Left renal cortex interstitium (tissue), 4 donors: ENCODE measurements around the gene LTBP1. TPM values are rescaled to one million over a fixed set of nuclear protein-coding genes. Genes with fewer than 3 reads are reported as not detected.
"Not testable (repeated sequence)": the region's sequence is repeated elsewhere in the genome, so short reads cannot be mapped to it uniquely, and the experiment has no call there.

ENCODE experiments used
- DNase-seq, 4 donors: peaks; one replicate each; pipeline ENCODE4 v3.0.0-alpha.2; 2013; ENCODE audit warnings: low read depth in 4 of 4, low spot score in 2 of 4, missing footprints in 1 of 4
- polyA plus RNA-seq, 4 donors: library from polyadenylated mRNA; unstranded; fragments of 120-200 nt; gene quantifications; one replicate each; pipeline ENCODE4 v1.2.1, GENCODE V29; 2013; ENCODE audit not compliant: insufficient read length in 4 of 4

Gene LTBP1, protein sequence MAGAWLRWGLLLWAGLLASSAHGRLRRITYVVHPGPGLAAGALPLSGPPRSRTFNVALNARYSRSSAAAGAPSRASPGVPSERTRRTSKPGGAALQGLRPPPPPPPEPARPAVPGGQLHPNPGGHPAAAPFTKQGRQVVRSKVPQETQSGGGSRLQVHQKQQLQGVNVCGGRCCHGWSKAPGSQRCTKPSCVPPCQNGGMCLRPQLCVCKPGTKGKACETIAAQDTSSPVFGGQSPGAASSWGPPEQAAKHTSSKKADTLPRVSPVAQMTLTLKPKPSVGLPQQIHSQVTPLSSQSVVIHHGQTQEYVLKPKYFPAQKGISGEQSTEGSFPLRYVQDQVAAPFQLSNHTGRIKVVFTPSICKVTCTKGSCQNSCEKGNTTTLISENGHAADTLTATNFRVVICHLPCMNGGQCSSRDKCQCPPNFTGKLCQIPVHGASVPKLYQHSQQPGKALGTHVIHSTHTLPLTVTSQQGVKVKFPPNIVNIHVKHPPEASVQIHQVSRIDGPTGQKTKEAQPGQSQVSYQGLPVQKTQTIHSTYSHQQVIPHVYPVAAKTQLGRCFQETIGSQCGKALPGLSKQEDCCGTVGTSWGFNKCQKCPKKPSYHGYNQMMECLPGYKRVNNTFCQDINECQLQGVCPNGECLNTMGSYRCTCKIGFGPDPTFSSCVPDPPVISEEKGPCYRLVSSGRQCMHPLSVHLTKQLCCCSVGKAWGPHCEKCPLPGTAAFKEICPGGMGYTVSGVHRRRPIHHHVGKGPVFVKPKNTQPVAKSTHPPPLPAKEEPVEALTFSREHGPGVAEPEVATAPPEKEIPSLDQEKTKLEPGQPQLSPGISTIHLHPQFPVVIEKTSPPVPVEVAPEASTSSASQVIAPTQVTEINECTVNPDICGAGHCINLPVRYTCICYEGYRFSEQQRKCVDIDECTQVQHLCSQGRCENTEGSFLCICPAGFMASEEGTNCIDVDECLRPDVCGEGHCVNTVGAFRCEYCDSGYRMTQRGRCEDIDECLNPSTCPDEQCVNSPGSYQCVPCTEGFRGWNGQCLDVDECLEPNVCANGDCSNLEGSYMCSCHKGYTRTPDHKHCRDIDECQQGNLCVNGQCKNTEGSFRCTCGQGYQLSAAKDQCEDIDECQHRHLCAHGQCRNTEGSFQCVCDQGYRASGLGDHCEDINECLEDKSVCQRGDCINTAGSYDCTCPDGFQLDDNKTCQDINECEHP (N-terminal part only)
- polyA plus RNA-seq, result 10 to 100 TPM; 65.7 to 85.2 (median 76.3) TPM

GRCh38 chr2:32946314-32947075 is at the start of gene LTBP1:
Gene LTBP1, plus strand, starts transcription at chr2:32946953. Its CDS starts 372 bp downstream, at chr2:32947325.
- peak in 1 of 4 donors; percentile 73 for DNase-seq

- DNase-seq, result no peak
These were observed 46.3 kb upstream of the LTBP1 start for GRCh38 chr2:32900246-32900973.

GRCh38 chr2:32901313-32901712 is 45.4 kb upstream of the LTBP1 start:
- no peak for DNase-seq

GRCh38 chr2:32902174-32902573 is 44.6 kb upstream of the LTBP1 start:
- DNase-seq, result no peak

- no peak for DNase-seq
These were observed 43.8 kb upstream of the LTBP1 start for GRCh38 chr2:32902986-32903385.

GRCh38 chr2:32904074-32904473 is 42.7 kb upstream of the LTBP1 start:
- no peak for DNase-seq

DNA sequence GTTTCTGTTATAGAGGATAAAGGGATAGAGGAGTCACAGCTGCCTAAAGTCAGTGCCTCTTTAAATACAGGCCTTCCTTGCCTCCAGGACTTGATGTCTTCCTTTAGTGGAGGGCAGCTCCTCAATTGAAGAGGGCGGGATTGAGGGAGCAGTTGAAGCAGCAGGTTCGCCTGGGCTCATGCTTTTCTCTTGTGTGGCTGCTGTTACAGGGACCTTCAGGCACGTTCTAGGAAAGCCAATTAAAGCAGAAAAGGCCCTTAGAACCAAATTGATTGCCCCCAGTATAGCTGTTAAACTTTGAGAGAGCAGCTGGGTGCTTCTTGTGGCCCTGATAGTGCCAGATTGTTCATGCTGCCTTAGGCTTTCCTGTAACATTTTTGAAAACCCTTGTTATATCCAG is 42.0 kb upstream of the LTBP1 start:
- DNase-seq, result no peak

DNA sequence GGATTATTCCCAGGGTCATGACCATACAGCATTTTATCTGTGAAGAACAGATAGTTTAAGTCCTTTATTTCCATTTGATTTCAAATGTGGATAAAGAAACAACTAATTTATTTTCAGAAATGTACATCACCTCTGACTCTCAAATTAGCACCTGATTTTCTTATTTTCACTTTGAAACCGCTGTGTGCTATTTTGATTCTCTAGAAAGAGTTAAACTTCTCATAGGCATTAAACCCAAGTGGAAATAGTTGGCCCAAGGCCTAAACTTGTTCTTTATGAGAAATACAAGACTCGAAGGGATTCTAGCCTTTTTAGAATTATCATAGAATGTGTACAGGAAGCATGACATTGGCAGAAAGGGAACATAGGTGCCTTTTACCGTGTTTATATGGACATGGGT is 41.5 kb upstream of the LTBP1 start:
- no peak for DNase-seq

DNA sequence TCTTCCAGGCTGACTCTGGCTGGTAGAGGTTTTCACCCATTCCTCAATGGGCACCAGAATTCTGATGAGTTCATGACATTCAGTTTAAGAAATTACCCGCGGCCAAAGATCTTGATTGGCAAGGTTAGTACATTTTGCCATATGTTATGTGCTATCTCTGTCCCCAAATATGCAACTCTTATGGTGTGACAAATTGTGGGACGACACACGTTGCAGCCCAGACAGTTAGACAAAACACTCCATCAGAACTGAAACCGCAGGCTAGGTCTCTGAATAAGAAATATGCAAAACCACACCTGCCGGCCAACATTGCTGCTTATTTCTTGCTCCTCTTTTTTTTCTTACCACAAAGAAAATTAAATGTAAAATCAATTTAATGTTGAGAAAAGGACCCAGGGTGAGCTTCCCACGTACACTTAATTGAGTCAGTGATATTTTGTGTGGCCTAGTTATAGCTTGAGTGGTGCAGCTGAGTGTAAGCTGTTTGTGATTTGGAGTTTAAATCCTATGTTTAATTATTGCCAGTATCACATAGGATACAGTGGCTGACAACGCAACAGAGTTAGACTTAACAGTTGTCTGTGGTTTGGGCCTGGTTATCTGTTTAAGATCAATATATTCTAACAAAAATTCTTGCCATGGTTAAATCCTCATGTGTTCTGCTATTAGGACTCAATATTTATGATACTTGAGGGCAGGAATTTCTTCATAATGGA is 35.7 kb upstream of the LTBP1 start:
- no peak for DNase-seq

DNA sequence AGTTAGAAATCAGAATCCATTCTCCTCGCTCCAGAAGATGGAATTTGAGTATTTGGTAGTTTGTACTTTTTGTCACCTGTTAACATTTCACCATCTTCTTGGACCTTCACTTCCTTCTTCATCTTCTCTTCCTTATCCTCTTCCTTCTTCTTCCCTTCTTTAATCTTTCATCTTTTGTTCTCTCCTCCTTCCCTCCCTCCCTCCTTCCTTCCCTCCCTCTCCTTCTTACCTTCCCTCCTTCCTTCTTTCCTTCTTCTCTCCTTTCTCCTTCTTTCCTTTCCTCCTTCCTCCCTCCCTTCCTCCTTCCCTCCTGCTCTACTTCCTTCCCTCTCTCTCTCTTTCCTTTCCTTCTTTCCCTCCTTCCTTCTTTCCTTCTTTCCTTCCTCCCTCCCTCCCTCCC is 31.1 kb upstream of the LTBP1 start:
- no peak for DNase-seq

GRCh38 chr2:32918774-32919173 is 28.0 kb upstream of the LTBP1 start:
- DNase-seq, result no peak

GRCh38 chr2:32919901-32920300 is 26.9 kb upstream of the LTBP1 start:
- DNase-seq, result not testable (repeated sequence)

GRCh38 chr2:32921486-32921885 is 25.3 kb upstream of the LTBP1 start:
- DNase-seq, result not testable (repeated sequence)

GRCh38 chr2:32922501-32922900 is 24.3 kb upstream of the LTBP1 start:
- DNase-seq, result no peak

DNA sequence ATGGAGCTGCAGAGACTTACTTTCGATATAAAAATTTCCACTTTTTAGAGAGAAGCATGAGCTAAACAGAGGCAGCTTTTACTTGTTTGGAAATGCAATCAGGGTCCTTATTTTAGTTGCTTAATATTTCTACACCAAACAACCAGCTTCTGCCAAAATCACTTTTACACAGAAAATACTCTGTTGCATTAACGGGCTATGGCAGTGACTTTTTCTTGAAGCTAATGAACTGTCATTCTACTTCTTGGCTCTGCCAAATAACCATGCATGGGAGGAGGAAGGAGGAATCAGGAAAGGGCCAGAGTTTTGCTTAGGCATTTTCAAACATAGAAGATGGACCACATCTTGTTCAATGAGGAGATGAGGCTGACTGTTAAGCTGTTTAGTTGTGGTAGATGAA is 23.6 kb upstream of the LTBP1 start:
- no peak for DNase-seq

GRCh38 chr2:32925283-32925815 is 21.4 kb upstream of the LTBP1 start:
- DNase-seq, result no peak

DNA sequence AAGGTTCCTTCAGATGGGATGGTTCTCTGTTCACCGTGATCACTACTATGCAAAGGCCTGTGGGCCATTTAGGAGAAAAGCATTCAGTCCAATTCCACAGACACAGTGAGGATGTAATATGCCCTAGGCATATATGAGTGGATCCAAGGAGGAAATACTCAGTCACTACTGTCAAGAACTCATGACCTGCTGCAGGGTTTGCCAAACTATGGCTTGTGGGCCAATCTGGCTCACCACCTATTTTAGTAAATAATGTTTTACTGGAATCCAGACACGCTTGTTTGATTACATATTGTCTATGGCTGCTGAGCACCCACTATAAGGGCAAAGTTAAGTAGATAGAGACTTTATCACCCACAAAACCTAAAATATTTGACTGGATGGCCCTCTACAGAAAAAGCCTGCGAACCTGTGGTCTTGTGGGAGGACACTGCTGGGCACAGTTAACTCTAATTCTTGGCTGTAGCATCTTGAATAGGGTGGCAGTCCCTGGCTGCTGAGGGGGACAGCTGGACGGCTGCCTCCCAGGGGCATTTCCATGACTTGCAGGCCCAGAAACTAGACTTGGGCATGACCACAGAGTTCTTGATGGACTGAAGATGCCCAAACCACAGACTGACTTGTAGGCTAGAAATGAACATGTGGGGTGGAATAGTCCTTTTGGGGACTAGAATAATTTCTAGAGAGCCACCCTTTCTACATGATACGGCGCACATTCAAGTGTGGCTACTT is 20.6 kb upstream of the LTBP1 start:
- no peak for DNase-seq

GRCh38 chr2:32926708-32927084 is 20.1 kb upstream of the LTBP1 start:
- peak in 1 of 4 donors; percentile 56 for DNase-seq
